Measurements from ENCODE around the gene CLN3.
"Not testable (repeated sequence)": the region's sequence is repeated elsewhere in the genome, so short reads cannot be mapped to it uniquely, and the experiment has no call there.

Gene CLN3

GRCh38 chr16:28491970-28492474 lies at the start of gene CLN3:
Gene CLN3, minus strand, starts transcription at chr16:28492074. Its CDS starts 315 bp downstream, at chr16:28491759.
- in situ Hi-C loops (cut with HindIII; ENCODE audit: low sequenced_read_pairs), result no loop called here

GRCh38 chr16:28540346-28540745 lies 48.5 kb upstream of the CLN3 start:
- in situ Hi-C loops (cut with HindIII; ENCODE audit: low sequenced_read_pairs), result loop anchor here (5.0 kb wide), 1 partner anchor 47 kb away; no protein-coding TSS in a partner anchor

GRCh38 chr16:28538733-28539596 lies 47.1 kb upstream of the CLN3 start, which contains the start of gene NUPR1:
Gene NUPR1, minus strand, starts transcription at chr16:28538974. Its CDS starts 67 bp downstream, at chr16:28538907.
- in situ Hi-C loops (cut with HindIII; ENCODE audit: low sequenced_read_pairs), result no loop called here

- in situ Hi-C loops (cut with HindIII; ENCODE audit: low sequenced_read_pairs), result no loop called here
Observed at GRCh38 chr16:28537964-28538732, 46.3 kb upstream of the CLN3 start.

- in situ Hi-C loops (cut with HindIII; ENCODE audit: low sequenced_read_pairs), result no loop called here
Observed at GRCh38 chr16:28537076-28537475, 45.2 kb upstream of the CLN3 start.

- in situ Hi-C loops (cut with HindIII; ENCODE audit: low sequenced_read_pairs), result no loop called here
Observed at GRCh38 chr16:28534542-28535373, 42.9 kb upstream of the CLN3 start.

GRCh38 chr16:28532940-28533647 lies 41.2 kb upstream of the CLN3 start:
- in situ Hi-C loops (cut with HindIII; ENCODE audit: low sequenced_read_pairs), result no loop called here

GRCh38 chr16:28531777-28532744 lies 40.2 kb upstream of the CLN3 start:
- in situ Hi-C loops (cut with HindIII; ENCODE audit: low sequenced_read_pairs), result no loop called here

- in situ Hi-C loops (cut with HindIII; ENCODE audit: low sequenced_read_pairs), result no loop called here
Observed at GRCh38 chr16:28529124-28529523, 37.2 kb upstream of the CLN3 start.

- in situ Hi-C loops (cut with HindIII; ENCODE audit: low sequenced_read_pairs), result no loop called here
Observed at GRCh38 chr16:28528463-28528867, 36.6 kb upstream of the CLN3 start.

- in situ Hi-C loops (cut with HindIII; ENCODE audit: low sequenced_read_pairs), result no loop called here
Observed at GRCh38 chr16:28527985-28528384, 36.1 kb upstream of the CLN3 start.

GRCh38 chr16:28527100-28527785 lies 35.4 kb upstream of the CLN3 start:
- in situ Hi-C loops (cut with HindIII; ENCODE audit: low sequenced_read_pairs), result not testable (repeated sequence)

- in situ Hi-C loops (cut with HindIII; ENCODE audit: low sequenced_read_pairs), result no loop called here
Observed at GRCh38 chr16:28526201-28527099, 34.6 kb upstream of the CLN3 start.

GRCh38 chr16:28524681-28525171 lies 32.9 kb upstream of the CLN3 start:
- in situ Hi-C loops (cut with HindIII; ENCODE audit: low sequenced_read_pairs), result no loop called here

- in situ Hi-C loops (cut with HindIII; ENCODE audit: low sequenced_read_pairs), result no loop called here
Observed at GRCh38 chr16:28522792-28523191, 30.9 kb upstream of the CLN3 start.

- in situ Hi-C loops (cut with HindIII; ENCODE audit: low sequenced_read_pairs), result no loop called here
Observed at GRCh38 chr16:28521436-28521835, 29.6 kb upstream of the CLN3 start.

- in situ Hi-C loops (cut with HindIII; ENCODE audit: low sequenced_read_pairs), result no loop called here
Observed at GRCh38 chr16:28520672-28521071, 28.8 kb upstream of the CLN3 start.

Measured in DLD1 (cell line).